ENCODE results near the gene DRC3.

DRC3 gene

GRCh38 chr17:17966399-17966798 is 6.3 kb upstream of the DRC3 start:
- DNase-seq (ENCODE audit: low read depth in 3 of 3) = no peak

GRCh38 chr17:17970699-17971430 is 1.8 kb upstream of the DRC3 start:
- no peak for DNase-seq (ENCODE audit: low read depth in 3 of 3)

DNA sequence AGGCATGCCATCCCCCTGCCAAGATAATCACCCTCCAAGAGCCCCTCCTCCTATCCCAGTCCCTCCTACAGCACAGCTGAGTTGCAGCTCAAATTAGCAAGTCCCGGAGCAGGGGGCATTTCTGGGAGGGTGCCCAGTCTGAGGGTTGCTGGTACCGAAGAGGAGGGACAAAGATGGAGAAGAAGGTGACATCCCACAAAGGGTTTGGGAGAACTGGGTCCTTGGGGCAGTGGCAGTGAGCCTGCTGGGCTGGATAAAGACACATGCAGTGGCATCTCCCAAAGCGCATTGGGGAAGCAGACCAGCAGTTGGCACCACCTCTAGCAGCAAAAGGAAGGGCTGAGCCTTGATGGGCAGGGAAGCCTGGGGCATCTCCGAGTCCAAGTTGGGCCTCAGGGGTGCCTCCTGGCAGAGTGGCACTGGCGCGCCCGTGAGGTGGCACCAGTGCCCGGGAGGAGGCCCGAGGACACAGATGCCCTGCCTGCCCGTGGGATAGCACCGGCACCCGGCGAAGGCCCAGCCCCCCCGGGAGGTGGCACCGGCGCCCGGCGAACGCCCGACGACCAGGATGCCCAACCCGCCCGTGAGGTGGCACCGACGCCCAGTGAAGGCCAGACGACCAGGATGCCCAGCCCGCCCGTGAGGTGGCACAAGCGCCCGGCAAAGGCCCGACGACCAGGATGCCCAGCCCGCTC is 1.1 kb upstream of the DRC3 start:
- peak in 1 of 3 experiments; percentile 23 for DNase-seq (ENCODE audit: low read depth in 3 of 3)

DNA sequence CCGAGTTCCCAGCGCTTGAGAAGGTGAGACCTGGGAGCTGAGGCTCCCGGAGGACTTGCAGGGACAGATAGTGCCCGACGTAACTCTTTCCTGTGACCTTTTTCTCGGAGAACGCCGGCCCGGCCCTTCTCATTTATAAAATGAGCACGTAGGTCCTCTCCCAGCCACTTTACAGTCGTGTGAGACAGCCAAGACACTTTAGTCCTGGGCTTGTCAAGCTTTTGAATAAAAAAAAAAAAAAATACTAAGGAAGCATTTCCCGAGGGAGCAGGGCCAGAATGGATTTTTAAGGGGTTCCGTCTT is 241 bp downstream of the DRC3 start:
- DNase-seq (ENCODE audit: low read depth in 3 of 3) = no peak

GRCh38 chr17:17975436-17975835 is 2.8 kb downstream of the DRC3 start:
- DNase-seq (ENCODE audit: low read depth in 3 of 3) = no peak

DNA sequence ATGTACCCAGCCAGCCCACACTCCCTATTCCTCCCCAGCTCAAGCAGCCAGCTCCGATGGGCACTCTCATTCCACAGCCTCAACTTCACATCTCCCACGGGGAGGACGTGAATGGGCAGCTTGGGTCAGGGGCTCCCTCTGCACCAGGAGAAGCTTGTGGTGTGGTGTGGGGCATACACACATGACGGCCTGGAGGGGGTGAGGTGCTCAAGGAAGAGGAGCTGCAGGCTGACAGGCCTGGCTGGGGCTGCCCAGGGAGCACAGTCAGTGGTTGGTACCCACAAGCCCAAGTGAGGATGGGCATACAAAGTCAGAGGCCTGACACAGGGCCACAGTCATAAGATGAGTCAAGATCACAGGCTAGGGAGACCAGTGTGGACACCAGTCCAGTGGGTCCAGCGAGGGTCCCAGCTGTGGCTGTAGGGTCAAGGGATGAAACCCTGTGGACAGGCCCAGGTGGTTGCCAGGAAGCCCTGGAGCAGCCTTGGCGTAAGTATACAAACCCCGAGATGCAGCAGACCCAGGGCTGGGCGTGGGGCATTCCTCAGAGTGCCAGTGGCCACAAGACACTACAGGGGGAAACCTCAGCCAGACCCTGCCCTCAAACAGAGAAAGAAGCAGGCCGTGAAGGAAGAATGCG is 4.4 kb downstream of the DRC3 start:
- DNase-seq (ENCODE audit: low read depth in 3 of 3) = no peak

- no peak for DNase-seq (ENCODE audit: low read depth in 3 of 3)
Observed at GRCh38 chr17:17978481-17979424, 6.1 kb downstream of the DRC3 start.

DNA sequence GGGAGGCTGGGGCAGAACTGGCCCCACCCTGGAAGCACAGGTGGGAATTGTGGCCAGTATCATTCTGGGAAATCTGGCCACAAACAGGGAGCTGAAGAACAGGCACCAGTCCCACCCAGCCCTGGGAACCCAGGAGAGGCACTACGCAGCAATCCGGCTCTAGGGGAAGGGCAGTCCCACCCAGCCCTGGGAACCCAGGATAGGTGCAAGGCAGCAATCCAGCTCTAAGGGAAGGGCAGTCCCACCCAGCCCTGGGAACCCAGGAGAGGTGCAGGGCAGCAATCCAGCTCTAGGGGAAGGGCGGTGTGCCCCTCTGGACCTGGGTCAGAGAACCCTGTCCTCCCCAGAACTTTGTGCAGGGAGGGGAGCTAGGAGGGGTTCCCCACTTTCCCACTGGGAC is 7.1 kb downstream of the DRC3 start:
- no peak for DNase-seq (ENCODE audit: low read depth in 3 of 3)

DNA sequence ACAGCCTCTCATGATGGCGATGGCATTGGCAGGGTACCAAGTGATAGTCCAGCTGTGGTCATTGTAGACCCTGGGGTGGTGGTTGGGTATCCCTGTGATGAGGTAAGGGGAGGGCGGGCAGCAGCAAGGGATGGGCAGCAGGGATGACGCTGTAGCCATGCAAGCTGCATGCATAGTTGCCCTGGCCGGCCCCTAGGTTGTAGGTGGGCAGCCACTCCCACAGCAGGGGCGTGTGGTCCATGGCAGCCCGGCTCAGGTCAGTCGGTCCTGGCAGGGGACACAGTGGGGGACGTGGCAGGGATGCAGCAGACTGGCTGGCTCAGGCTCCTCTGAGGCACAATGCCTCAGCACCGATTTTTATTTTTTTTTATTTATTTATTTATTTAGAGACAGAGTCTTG is 8.7 kb downstream of the DRC3 start:
- DNase-seq (ENCODE audit: low read depth in 3 of 3) = no peak

GRCh38 chr17:17982801-17983200 is 10.1 kb downstream of the DRC3 start:
- no peak for DNase-seq (ENCODE audit: low read depth in 3 of 3)

DNA sequence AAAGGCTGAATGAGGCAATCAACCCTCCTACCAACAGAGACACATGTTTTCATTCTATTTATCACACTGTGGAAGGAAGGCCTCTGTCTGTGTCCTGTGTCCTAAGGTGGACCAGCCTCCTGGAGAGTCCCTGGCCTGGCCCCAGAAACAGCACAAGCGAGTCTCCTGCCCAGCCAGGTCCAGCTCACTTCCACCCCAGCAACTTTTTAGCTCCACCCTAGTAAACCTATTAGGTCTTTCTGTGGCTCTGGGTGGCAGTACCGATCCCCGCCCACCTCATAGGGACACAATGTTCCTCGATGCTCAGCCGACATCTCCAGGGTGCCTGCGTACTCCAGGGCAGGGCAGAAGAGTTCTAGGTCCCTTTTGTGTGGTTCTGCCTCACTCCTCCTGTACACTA is 10.7 kb downstream of the DRC3 start:
- no peak for DNase-seq (ENCODE audit: low read depth in 3 of 3)

- DNase-seq (ENCODE audit: low read depth in 3 of 3) = no peak
Observed at GRCh38 chr17:17983776-17984175, 11.1 kb downstream of the DRC3 start.

GRCh38 chr17:17985153-17985552 is 12.5 kb downstream of the DRC3 start:
- DNase-seq (ENCODE audit: low read depth in 3 of 3) = no peak

DNA sequence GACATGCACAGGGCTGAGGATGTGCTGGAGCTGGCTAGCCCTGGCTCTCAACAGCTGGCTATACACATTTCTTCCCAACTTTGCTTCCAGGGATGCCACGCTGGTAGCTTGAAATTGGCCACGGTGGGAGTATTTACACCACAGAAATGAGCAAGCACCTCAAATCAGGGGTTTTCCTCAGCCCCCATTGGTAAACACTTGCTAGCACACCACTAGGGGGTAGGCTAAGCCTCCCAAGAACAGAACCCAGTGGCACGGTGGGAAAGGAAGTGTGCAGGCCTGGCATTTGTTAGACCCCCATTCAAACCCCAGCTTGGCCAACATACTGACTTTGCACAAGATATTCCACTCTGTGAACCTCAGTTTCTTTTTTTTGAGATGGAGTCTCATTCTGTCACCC is 12.9 kb downstream of the DRC3 start:
- no peak for DNase-seq (ENCODE audit: low read depth in 3 of 3)

GRCh38 chr17:17987187-17987896 is 14.7 kb downstream of the DRC3 start:
- DNase-seq (ENCODE audit: low read depth in 3 of 3) = no peak

DNA sequence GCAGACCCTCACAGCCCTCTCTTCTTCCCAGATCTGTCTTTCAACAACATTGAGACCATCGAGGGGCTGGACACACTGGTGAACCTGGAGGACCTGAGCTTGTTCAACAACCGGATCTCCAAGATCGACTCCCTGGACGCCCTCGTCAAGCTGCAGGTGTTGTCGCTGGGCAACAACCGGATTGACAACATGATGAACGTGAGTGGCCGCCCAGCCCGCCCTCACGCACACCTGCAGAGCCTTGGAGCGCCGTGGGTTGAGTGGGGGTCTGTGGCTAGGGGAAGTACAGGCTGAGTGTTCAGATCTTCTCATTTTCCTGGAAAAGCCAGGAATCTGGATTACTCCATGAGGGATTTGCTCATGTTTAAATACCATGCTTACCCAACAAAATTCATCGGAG is 15.2 kb downstream of the DRC3 start:
- DNase-seq (ENCODE audit: low read depth in 3 of 3) = no peak

DNA sequence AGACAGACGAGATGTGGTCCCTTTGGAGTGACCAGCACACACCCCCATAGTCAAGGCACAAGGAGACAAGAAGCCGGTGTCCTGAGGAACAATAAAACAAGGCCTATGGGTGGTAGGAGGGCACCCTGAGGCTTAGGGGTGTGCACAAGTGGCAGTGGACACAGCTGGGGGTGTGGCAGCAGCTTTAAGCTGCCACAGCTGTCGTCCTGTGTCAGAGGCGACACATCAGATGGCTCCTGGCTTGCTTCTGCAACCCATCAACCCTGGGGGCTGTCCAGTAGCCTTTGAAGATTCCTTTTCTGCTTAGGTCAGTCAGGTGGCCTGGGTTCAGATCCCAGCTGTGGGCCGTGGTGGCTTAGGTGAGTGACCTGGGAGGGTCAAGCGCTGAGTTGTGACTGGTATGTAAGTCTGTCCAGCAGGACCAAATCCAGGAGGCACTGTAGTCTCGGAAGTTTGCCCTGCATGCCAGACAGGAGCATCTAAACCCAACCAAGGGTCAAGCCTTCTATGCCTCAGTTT is 15.8 kb downstream of the DRC3 start:
- DNase-seq (ENCODE audit: low read depth in 3 of 3) = no peak

DNA sequence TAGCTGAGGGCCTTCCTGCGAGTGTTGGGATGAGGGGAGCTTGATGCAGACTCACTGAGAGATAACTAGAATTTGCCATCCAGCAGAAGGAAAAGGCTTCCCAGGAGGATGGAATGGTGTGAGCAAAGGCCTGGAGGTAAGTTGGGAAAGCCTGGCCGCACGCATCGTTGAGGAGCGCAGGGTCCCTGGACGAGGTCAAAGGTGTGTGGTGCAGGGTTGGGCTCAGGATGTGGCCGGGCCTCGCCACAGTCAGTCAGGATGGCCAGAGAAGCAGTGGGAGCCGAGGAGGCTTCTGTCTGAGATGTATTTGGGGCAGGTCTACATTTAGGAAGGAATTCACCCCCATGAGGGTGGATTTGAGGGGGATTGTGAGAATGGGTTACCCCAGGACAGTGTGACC is 16.4 kb downstream of the DRC3 start:
- DNase-seq (ENCODE audit: low read depth in 3 of 3) = no peak

DNA sequence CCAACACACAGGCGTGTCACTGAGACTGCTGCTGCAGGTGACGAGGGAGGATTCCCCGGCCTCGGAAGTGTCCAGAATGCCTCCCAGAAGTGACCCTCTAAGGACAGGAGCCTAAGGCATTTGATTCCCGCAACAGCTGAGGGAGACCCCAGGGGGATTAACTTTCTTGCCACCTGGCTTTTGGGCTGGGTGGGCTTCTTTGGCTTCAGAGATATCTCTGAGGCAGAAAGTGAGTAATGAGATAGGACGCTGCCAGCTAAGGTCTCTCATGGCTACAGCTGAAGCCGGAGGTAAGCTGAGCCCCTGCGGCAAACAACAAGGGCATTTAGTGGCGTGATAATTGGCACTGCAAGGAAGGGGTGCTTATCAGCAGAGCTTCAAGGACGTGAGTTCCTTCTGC is 17.0 kb downstream of the DRC3 start:
- no peak for DNase-seq (ENCODE audit: low read depth in 3 of 3)

GRCh38 chr17:17990282-17990681 is 17.6 kb downstream of the DRC3 start:
- DNase-seq (ENCODE audit: low read depth in 3 of 3) = no peak

DNA sequence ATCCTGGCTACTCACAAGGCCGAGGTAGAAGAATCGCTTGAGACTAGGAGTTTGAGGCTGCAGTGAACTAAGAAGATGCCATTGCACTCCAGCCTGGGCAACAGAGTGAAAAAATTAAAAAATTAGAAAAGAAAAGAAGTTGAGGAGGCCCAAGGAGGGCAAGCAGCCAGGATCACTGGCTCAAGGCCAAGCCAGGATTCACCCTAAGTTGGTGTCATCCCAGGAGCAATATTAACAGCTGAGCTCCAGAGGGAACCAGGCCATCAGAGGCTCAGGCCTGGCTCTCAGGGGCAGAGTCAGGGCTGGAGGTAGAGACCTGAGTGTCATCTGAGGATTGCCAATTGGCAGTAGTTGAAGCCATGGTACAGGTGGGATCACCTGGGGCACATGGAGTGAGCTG is 20.7 kb downstream of the DRC3 start:
- DNase-seq (ENCODE audit: low read depth in 3 of 3) = no peak
